SK-N-SH treated with all-trans-retinoic acid at 6 μM for 48 hours (cell line): ENCODE results near the gene CLOCK.

ENCODE experiments used
- ARNTL ChIP-seq: fragments of 450-650 bp; formaldehyde crosslinking; IDR thresholded peaks from 2 replicates; pipeline ENCODE4 v1.5.0; 2020; ENCODE audit warnings: low read depth, mild to moderate bottlenecking, moderate library complexity, borderline replicate concordance
- CREB5 ChIP-seq: fragments of 250-450 bp; sonication (Bioruptor Pico); IDR thresholded peaks from 2 replicates; pipeline ENCODE4 v1.5.1; 2020; ENCODE audit warnings: low read depth, mild to moderate bottlenecking, moderate library complexity
- CSRNP3 ChIP-seq: fragments of 250-450 bp; sonication (Bioruptor Pico); IDR thresholded peaks from 2 replicates; pipeline ENCODE4 v1.5.1; 2021; ENCODE audit warnings: mild to moderate bottlenecking, moderate library complexity
- ESRRG ChIP-seq: fragments of 250-450 bp; sonication (Bioruptor Pico); IDR thresholded peaks from 2 replicates; pipeline ENCODE4 v1.6.1; 2021; ENCODE audit warnings: mild to moderate bottlenecking
- ISL1 ChIP-seq: fragments of 250-450 bp; sonication (Bioruptor Pico); IDR thresholded peaks from 2 replicates; pipeline ENCODE4 v2.1.2; 2022; ENCODE audit warnings: mild to moderate bottlenecking, moderate library complexity
- PATZ1 ChIP-seq: fragments of 250-450 bp; sonication (Bioruptor Pico); IDR thresholded peaks from 2 replicates; pipeline ENCODE4 v1.8.0; 2020; ENCODE audit warnings: mild to moderate bottlenecking, moderate library complexity, borderline replicate concordance
- RARB ChIP-seq: fragments of 250-450 bp; sonication (Bioruptor Pico); IDR thresholded peaks from 2 replicates; pipeline ENCODE4 v1.8.0; 2021; ENCODE audit warnings: mild to moderate bottlenecking, moderate library complexity
- SNAI2 ChIP-seq: fragments of 250-450 bp; sonication (Bioruptor Pico); IDR thresholded peaks from 2 replicates; pipeline ENCODE4 v1.5.0; 2020; ENCODE audit warnings: mild to moderate bottlenecking, moderate library complexity
- TCF4 ChIP-seq: fragments of 250-450 bp; sonication (Bioruptor Pico); IDR thresholded peaks from 2 replicates; pipeline ENCODE4 v1.8.0; 2021; ENCODE audit warnings: mild to moderate bottlenecking, moderate library complexity, borderline replicate concordance
- TOX ChIP-seq: fragments of 250-450 bp; sonication (Bioruptor Pico); IDR thresholded peaks from 2 replicates; pipeline ENCODE4 v1.8.0; 2021; ENCODE audit warnings: mild to moderate bottlenecking, moderate library complexity, borderline replicate concordance
- ZFP3 ChIP-seq: fragments of 250-450 bp; sonication (Bioruptor Pico); IDR thresholded peaks from 2 replicates; pipeline ENCODE4 v1.5.0; 2020; ENCODE audit warnings: mild to moderate bottlenecking, moderate library complexity
- ZNF565 ChIP-seq: fragments of 450-650 bp; formaldehyde crosslinking; conservative IDR thresholded peaks from 2 replicates; pipeline ENCODE4 v1.5.0; 2020; ENCODE audit warnings: low read depth, mild to moderate bottlenecking, moderate library complexity
- TF ChIP-seq, protein P1 (sequence below): fragments of 250-450 bp; sonication (Bioruptor Pico); IDR thresholded peaks from 2 replicates; pipeline ENCODE4 v1.8.0; 2021; ENCODE audit warnings: low read depth, mild to moderate bottlenecking, moderate library complexity, borderline replicate concordance
- TF ChIP-seq, protein P2 (sequence below): fragments of 250-450 bp; sonication (Bioruptor Pico); IDR thresholded peaks from 2 replicates; pipeline ENCODE4 v1.5.0; 2020; ENCODE audit warnings: mild to moderate bottlenecking, moderate library complexity

DNA sequence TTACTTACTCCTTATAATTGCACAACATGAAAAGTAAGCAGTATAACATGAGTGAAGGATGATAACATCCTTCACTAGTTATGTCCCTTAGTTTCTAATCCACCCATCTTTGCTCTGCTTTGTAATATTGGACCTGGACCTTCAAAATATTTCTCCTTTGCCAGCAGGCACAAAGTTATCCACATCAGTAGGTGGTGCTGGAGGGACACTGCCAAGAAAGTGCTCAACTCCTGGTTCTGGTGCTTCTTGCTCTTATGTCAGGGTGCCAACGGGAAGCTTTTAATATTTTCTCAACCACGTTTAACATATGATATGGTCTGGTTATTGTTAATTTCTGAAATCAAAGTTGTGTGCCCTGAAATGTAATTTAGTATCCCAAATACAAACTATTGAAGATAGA, 101.9 kb downstream of the CLOCK start:
- TF ChIP-seq PATZ1 (CRISPR knock-in tag) (no peak), SNAI2 (CRISPR knock-in tag) (no peak), CSRNP3 (no peak), ZFP3 (CRISPR knock-in tag) (no peak), ARNTL (CRISPR knock-in tag) (no peak), RARB (CRISPR knock-in tag) (no peak), CREB5 (CRISPR knock-in tag) (no peak), TOX (CRISPR knock-in tag) (no peak), ISL1 (no peak), TCF4 (CRISPR knock-in tag) (no peak), ZNF565 (CRISPR knock-in tag) (no peak), ESRRG (CRISPR knock-in tag) (no peak)
- TF ChIP-seq, protein P1, sequence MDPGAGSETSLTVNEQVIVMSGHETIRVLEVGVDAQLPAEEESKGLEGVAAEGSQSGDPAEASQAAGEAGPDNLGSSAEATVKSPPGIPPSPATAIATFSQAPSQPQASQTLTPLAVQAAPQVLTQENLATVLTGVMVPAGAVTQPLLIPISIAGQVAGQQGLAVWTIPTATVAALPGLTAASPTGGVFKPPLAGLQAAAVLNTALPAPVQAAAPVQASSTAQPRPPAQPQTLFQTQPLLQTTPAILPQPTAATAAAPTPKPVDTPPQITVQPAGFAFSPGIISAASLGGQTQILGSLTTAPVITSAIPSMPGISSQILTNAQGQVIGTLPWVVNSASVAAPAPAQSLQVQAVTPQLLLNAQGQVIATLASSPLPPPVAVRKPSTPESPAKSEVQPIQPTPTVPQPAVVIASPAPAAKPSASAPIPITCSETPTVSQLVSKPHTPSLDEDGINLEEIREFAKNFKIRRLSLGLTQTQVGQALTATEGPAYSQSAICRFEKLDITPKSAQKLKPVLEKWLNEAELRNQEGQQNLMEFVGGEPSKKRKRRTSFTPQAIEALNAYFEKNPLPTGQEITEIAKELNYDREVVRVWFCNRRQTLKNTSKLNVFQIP = no peak
- TF ChIP-seq, protein P2, sequence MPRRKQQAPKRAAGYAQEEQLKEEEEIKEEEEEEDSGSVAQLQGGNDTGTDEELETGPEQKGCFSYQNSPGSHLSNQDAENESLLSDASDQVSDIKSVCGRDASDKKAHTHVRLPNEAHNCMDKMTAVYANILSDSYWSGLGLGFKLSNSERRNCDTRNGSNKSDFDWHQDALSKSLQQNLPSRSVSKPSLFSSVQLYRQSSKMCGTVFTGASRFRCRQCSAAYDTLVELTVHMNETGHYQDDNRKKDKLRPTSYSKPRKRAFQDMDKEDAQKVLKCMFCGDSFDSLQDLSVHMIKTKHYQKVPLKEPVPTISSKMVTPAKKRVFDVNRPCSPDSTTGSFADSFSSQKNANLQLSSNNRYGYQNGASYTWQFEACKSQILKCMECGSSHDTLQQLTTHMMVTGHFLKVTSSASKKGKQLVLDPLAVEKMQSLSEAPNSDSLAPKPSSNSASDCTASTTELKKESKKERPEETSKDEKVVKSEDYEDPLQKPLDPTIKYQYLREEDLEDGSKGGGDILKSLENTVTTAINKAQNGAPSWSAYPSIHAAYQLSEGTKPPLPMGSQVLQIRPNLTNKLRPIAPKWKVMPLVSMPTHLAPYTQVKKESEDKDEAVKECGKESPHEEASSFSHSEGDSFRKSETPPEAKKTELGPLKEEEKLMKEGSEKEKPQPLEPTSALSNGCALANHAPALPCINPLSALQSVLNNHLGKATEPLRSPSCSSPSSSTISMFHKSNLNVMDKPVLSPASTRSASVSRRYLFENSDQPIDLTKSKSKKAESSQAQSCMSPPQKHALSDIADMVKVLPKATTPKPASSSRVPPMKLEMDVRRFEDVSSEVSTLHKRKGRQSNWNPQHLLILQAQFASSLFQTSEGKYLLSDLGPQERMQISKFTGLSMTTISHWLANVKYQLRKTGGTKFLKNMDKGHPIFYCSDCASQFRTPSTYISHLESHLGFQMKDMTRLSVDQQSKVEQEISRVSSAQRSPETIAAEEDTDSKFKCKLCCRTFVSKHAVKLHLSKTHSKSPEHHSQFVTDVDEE = no peak
